HepG2 (cell line): ENCODE data around the gene ZNF821. TPM values are rescaled to one million over a fixed set of nuclear protein-coding genes. Genes with fewer than 3 reads are reported as not detected.
A peak's percentile ranks its signal among the peaks of the same experiment; 100 is the strongest.

Experiments
- ETV6 ChIP-seq: sonication (generic); formaldehyde crosslinking; conservative IDR thresholded peaks from 2 replicates; pipeline ENCODE4 v1.4.0; 2020; ENCODE audit warnings: missing genetic modification reagents
- GATAD1 ChIP-seq: IDR thresholded peaks from 2 replicates; pipeline ENCODE4 v1.6.1; 2016; ENCODE audit warnings: missing genetic modification reagents, missing compliant biosample characterization
- NFE2 ChIP-seq: sonication (generic); formaldehyde crosslinking; IDR thresholded peaks from 2 replicates; pipeline ENCODE4 v1.4.0; 2020; ENCODE audit warnings: missing genetic modification reagents
- PAWR ChIP-seq: sonication (generic); formaldehyde crosslinking; IDR thresholded peaks from 2 replicates; pipeline ENCODE4 v1.4.0; 2020; ENCODE audit warnings: missing genetic modification reagents, mild to moderate bottlenecking, borderline replicate concordance
- TCF7 ChIP-seq: sonication (generic); IDR thresholded peaks from 2 replicates; pipeline ENCODE4 v1.6.1; 2016; ENCODE audit warnings: antibody characterized with exemption, low read depth
- ZMYM2 ChIP-seq: sonication (generic); formaldehyde crosslinking; IDR thresholded peaks from 2 replicates; pipeline ENCODE4 v1.8.0; 2022; ENCODE audit warnings: mild to moderate bottlenecking, missing genetic modification reagents
- ZNF367 ChIP-seq: sonication (generic); formaldehyde crosslinking; IDR thresholded peaks from 2 replicates; pipeline ENCODE4 v1.4.0; 2020; ENCODE audit warnings: missing genetic modification reagents, borderline replicate concordance
- ZNF441 ChIP-seq: sonication (generic); formaldehyde crosslinking; IDR thresholded peaks from 2 replicates; pipeline ENCODE4 v1.7.0; 2021; ENCODE audit warnings: missing genetic modification reagents, borderline replicate concordance
- ZNF460 ChIP-seq: sonication (generic); formaldehyde crosslinking; IDR thresholded peaks from 2 replicates; pipeline ENCODE4 v1.5.1; 2020; ENCODE audit warnings: missing genetic modification reagents, mild to moderate bottlenecking, borderline replicate concordance
- ZNF589 ChIP-seq: sonication (generic); formaldehyde crosslinking; conservative IDR thresholded peaks from 2 replicates; pipeline ENCODE4 v1.8.0; 2022; ENCODE audit warnings: mild to moderate bottlenecking, moderate library complexity, missing genetic modification reagents
- polyA plus RNA-seq, 8 experiments: library from polyadenylated mRNA; depleted of rRNA in 3 of 8; stranded (reverse) in 7 of 8; unstranded in 1 of 8; fragments of >200 nt; fragmentation: Illumina TruSeq in 4 of 8; extraction: Trizol in 4 of 8; gene quantifications; 2 replicates each; pipeline versions ENCODE4 v1.2.1 to v1.2.3, GENCODE V29; 2011 to 2016; ENCODE audit warnings: low read depth in 4 of 8, missing spikeins in 1 of 8, mixed read lengths in 1 of 8; ENCODE audit not compliant: insufficient read depth in 1 of 8
- total RNA-seq, 5 experiments: library from RNA; depleted of rRNA; stranded (reverse); fragments of >200 nt; fragmentation: Illumina TruSeq; extraction: Trizol; gene quantifications; 2 replicates each; pipeline ENCODE4 v1.2.3, GENCODE V29; 2016; ENCODE audit warnings: low read depth in 1 of 5
- TF ChIP-seq, protein P1 (sequence below): sonication (generic); formaldehyde crosslinking; conservative IDR thresholded peaks from 2 replicates; pipeline ENCODE4 v1.5.0; 2020; ENCODE audit warnings: missing genetic modification reagents
- TF ChIP-seq, protein P2 (sequence below): sonication (generic); formaldehyde crosslinking; IDR thresholded peaks from 2 replicates; pipeline ENCODE4 v1.8.1; 2023; ENCODE audit warnings: mild to moderate bottlenecking, missing genetic modification reagents
- TF ChIP-seq, protein P3 (sequence below): sonication (generic); formaldehyde crosslinking; IDR thresholded peaks from 2 replicates; pipeline ENCODE4 v1.8.0; 2022; ENCODE audit warnings: mild to moderate bottlenecking, missing genetic modification reagents, moderate library complexity
- TF ChIP-seq, protein P4 (sequence below): sonication (generic); formaldehyde crosslinking; IDR thresholded peaks from 2 replicates; pipeline ENCODE4 v1.4.0; 2020; ENCODE audit warnings: missing genetic modification reagents
- TF ChIP-seq, protein P5 (sequence below): sonication (generic); formaldehyde crosslinking; IDR thresholded peaks from 2 replicates; pipeline ENCODE4 v1.4.0; 2020; ENCODE audit warnings: missing genetic modification reagents, borderline replicate concordance
- TF ChIP-seq, protein P6 (sequence below): sonication (generic); formaldehyde crosslinking; IDR thresholded peaks from 2 replicates; pipeline ENCODE4 v1.8.0; 2022; ENCODE audit warnings: mild to moderate bottlenecking, missing genetic modification reagents, borderline replicate concordance

ZNF821 gene
- total and polyA plus RNA-seq, 2 of the 13 experiments (the other 11 are each of a cell fraction or from before 2014, with no cell fraction given) = 7.0 to 9.1 TPM

DNA sequence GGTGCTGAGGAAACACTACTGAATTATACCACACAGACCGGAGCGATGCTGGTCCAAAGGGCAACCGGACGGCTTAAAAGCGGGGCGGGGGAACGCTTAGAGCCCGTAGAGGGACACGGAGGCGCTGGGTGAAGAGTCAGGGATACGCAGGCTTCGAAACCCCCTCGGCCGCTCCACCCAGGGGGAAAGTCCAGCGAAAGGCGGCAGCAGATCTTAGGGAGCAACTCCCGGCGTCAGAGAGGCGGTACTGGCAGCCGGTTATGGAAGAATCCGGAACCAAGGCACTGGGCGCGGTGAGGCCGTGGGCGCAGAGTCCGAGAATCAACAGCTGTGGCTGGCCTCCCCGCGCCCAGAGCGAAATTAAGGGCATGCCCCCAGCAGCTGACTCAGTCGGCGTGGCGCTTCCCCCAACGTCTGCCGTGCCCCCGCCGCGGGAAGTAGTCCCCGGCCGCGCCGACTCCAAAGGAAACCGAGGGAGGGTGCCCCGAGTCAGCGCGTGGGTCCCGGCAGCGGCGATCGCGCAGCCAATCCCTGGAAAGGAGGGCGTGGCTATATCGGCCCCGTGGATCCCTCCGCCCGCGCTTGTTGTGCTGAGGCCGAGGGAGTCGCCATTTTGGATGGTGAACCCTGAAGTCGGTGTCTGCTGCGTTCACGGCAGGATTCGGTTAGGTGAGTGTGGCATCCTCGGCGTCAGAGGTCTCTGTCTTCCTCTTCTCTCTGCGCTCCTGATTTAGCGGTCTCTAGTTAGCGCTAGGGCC, 11.1 kb upstream of the ZNF821 start, which contains the start of gene IST1 (continued):
- TF ChIP-seq ZNF460 (CRISPR knock-in tag) = peak; percentile 47; the same call in 1 of the 2 replicates
- TF ChIP-seq GATAD1 (CRISPR knock-in tag) = peak; percentile 86
- TF ChIP-seq ETV6 (CRISPR knock-in tag) = peak; percentile 88
- TF ChIP-seq ZNF589 = peak; percentile 84
- TF ChIP-seq ZNF367 (CRISPR knock-in tag) = peak; percentile 98
- peak; percentile 85 for TF ChIP-seq ZMYM2
- TF ChIP-seq NFE2 (CRISPR knock-in tag) = 0 out of 2 replicates have a peak, but pooled peaks have one; percentile 7
- TF ChIP-seq, protein P1, sequence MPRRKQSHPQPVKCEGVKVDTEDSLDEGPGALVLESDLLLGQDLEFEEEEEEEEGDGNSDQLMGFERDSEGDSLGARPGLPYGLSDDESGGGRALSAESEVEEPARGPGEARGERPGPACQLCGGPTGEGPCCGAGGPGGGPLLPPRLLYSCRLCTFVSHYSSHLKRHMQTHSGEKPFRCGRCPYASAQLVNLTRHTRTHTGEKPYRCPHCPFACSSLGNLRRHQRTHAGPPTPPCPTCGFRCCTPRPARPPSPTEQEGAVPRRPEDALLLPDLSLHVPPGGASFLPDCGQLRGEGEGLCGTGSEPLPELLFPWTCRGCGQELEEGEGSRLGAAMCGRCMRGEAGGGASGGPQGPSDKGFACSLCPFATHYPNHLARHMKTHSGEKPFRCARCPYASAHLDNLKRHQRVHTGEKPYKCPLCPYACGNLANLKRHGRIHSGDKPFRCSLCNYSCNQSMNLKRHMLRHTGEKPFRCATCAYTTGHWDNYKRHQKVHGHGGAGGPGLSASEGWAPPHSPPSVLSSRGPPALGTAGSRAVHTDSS (CRISPR knock-in tag) = no peak
- TF ChIP-seq, protein P2, sequence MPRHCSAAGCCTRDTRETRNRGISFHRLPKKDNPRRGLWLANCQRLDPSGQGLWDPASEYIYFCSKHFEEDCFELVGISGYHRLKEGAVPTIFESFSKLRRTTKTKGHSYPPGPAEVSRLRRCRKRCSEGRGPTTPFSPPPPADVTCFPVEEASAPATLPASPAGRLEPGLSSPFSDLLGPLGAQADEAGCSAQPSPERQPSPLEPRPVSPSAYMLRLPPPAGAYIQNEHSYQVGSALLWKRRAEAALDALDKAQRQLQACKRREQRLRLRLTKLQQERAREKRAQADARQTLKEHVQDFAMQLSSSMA = no peak; the same call in 1 of the 2 replicates
- TF ChIP-seq ZNF441 (CRISPR knock-in tag) = 0 out of 2 replicates have a peak, but pooled peaks have one; percentile 9
- TF ChIP-seq, protein P3, sequence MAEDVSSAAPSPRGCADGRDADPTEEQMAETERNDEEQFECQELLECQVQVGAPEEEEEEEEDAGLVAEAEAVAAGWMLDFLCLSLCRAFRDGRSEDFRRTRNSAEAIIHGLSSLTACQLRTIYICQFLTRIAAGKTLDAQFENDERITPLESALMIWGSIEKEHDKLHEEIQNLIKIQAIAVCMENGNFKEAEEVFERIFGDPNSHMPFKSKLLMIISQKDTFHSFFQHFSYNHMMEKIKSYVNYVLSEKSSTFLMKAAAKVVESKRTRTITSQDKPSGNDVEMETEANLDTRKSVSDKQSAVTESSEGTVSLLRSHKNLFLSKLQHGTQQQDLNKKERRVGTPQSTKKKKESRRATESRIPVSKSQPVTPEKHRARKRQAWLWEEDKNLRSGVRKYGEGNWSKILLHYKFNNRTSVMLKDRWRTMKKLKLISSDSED (CRISPR knock-in tag) = peak; percentile 75
- TF ChIP-seq, protein P4, sequence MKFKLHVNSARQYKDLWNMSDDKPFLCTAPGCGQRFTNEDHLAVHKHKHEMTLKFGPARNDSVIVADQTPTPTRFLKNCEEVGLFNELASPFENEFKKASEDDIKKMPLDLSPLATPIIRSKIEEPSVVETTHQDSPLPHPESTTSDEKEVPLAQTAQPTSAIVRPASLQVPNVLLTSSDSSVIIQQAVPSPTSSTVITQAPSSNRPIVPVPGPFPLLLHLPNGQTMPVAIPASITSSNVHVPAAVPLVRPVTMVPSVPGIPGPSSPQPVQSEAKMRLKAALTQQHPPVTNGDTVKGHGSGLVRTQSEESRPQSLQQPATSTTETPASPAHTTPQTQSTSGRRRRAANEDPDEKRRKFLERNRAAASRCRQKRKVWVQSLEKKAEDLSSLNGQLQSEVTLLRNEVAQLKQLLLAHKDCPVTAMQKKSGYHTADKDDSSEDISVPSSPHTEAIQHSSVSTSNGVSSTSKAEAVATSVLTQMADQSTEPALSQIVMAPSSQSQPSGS (CRISPR knock-in tag) = peak; percentile 92
- TF ChIP-seq PAWR = peak; percentile 90; the same call in 1 of the 2 replicates
- TF ChIP-seq, protein P5, sequence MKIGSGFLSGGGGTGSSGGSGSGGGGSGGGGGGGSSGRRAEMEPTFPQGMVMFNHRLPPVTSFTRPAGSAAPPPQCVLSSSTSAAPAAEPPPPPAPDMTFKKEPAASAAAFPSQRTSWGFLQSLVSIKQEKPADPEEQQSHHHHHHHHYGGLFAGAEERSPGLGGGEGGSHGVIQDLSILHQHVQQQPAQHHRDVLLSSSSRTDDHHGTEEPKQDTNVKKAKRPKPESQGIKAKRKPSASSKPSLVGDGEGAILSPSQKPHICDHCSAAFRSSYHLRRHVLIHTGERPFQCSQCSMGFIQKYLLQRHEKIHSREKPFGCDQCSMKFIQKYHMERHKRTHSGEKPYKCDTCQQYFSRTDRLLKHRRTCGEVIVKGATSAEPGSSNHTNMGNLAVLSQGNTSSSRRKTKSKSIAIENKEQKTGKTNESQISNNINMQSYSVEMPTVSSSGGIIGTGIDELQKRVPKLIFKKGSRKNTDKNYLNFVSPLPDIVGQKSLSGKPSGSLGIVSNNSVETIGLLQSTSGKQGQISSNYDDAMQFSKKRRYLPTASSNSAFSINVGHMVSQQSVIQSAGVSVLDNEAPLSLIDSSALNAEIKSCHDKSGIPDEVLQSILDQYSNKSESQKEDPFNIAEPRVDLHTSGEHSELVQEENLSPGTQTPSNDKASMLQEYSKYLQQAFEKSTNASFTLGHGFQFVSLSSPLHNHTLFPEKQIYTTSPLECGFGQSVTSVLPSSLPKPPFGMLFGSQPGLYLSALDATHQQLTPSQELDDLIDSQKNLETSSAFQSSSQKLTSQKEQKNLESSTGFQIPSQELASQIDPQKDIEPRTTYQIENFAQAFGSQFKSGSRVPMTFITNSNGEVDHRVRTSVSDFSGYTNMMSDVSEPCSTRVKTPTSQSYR (CRISPR knock-in tag) = peak; percentile 63; the same call in 1 of the 2 replicates
- TF ChIP-seq, protein P6, sequence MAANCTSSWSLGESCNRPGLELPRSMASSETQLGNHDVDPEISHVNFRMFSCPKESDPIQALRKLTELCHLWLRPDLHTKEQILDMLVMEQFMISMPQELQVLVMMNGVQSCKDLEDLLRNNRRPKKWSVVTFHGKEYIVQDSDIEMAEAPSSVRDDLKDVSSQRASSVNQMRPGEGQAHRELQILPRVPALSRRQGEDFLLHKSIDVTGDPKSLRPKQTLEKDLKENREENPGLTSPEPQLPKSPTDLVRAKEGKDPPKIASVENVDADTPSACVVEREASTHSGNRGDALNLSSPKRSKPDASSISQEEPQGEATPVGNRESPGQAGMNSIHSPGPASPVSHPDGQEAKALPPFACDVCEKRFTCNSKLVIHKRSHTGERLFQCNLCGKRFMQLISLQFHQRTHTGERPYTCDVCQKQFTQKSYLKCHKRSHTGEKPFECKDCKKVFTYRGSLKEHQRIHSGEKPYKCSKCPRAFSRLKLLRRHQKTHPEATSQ = peak; percentile 97
- TF ChIP-seq TCF7 = peak; percentile 90
